RWPE2 (cell line): ENCODE results near the gene SH3RF2.
"Not testable (repeated sequence)": the region's sequence is repeated elsewhere in the genome, so short reads cannot be mapped to it uniquely, and the experiment has no call there.

Experiments
- ATAC-seq: fragments of 200-7000 bp; cut with Tn5 transposase; 3 replicates; pipeline ENCODE4 v1.9.1; 2021; ENCODE audit warnings: low read depth
- DNase-seq: peaks from one replicate; pipeline ENCODE4 v3.0.0-alpha.2; 2020; ENCODE audit warnings: low spot score
- H3K27ac ChIP-seq: fragments of 450-650 bp; 2 replicates; pipeline ENCODE4 v1.5.1; 2017; ENCODE audit warnings: mild to moderate bottlenecking; ENCODE audit not compliant: poor library complexity, severe bottlenecking
- H3K27me3 ChIP-seq: fragments of 250-450 bp; sonication (Bioruptor Pico); 2 replicates; pipeline ENCODE4 v1.5.1; 2021; ENCODE audit warnings: mild to moderate bottlenecking, moderate library complexity; ENCODE audit not compliant: insufficient read depth, poor library complexity, severe bottlenecking
- H3K36me3 ChIP-seq: fragments of 250-450 bp; sonication (Bioruptor Pico); 2 replicates; pipeline ENCODE4 v1.5.1; 2020; ENCODE audit warnings: low read depth, mild to moderate bottlenecking, moderate library complexity
- H3K4me1 ChIP-seq: fragments of 250-450 bp; sonication (Bioruptor Pico); 2 replicates; pipeline ENCODE4 v1.5.1; 2021; ENCODE audit warnings: mild to moderate bottlenecking, moderate library complexity; ENCODE audit not compliant: insufficient read depth, poor library complexity, severe bottlenecking
- H3K4me3 ChIP-seq: fragments of 250-450 bp; sonication (Bioruptor Pico); 2 replicates; pipeline ENCODE4 v1.5.1; 2021; ENCODE audit warnings: mild to moderate bottlenecking, moderate library complexity; ENCODE audit not compliant: severe bottlenecking
- H3K9me3 ChIP-seq: fragments of 250-450 bp; sonication (Bioruptor Pico); 2 replicates; pipeline ENCODE4 v1.5.1; 2021; ENCODE audit warnings: mild to moderate bottlenecking, moderate library complexity; ENCODE audit not compliant: severe bottlenecking
- TF ChIP-seq, protein P1 (sequence below): fragments of 450-650 bp; IDR thresholded peaks from one replicate; pipeline ENCODE4 v1.5.1; 2017; ENCODE audit warnings: mild to moderate bottlenecking, moderate library complexity; ENCODE audit not compliant: poor library complexity, severe bottlenecking

SH3RF2 gene

DNA sequence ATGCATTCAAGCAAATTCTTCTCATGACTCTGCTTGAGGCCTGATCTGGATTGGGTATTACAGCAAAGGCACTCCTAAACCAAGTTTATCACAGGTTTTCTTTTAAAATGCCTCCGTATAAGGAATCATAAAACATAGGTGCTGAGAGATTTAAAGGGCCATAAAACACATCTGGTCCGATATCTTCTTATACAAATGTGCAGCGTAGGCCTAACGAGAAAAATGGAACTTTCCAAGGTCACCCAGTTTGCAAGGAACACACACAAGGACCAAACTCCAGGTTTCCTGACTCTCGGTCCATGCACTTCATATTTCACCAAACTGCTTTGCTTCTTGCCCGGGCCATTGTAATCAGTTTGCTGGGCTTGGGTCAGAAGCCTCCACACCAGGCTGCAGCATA is 22.1 kb downstream of the SH3RF2 start:
- DNase-seq (no peak), ATAC-seq (no peak)
- peaks cover 4% of the 10 kb centered on the region; the same call in 1 of the 2 replicates for H3K36me3 ChIP-seq
- TF ChIP-seq, protein P1, sequence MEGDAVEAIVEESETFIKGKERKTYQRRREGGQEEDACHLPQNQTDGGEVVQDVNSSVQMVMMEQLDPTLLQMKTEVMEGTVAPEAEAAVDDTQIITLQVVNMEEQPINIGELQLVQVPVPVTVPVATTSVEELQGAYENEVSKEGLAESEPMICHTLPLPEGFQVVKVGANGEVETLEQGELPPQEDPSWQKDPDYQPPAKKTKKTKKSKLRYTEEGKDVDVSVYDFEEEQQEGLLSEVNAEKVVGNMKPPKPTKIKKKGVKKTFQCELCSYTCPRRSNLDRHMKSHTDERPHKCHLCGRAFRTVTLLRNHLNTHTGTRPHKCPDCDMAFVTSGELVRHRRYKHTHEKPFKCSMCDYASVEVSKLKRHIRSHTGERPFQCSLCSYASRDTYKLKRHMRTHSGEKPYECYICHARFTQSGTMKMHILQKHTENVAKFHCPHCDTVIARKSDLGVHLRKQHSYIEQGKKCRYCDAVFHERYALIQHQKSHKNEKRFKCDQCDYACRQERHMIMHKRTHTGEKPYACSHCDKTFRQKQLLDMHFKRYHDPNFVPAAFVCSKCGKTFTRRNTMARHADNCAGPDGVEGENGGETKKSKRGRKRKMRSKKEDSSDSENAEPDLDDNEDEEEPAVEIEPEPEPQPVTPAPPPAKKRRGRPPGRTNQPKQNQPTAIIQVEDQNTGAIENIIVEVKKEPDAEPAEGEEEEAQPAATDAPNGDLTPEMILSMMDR: no peak
- H3K27ac ChIP-seq: no peak overlapping the region
- no peaks in the 10 kb centered on the region for H3K27me3 ChIP-seq
- no peak overlapping the region for H3K4me3 ChIP-seq
- peaks cover 16% of the 10 kb centered on the region for H3K4me1 ChIP-seq
- no peaks in the 10 kb centered on the region for H3K9me3 ChIP-seq

DNA sequence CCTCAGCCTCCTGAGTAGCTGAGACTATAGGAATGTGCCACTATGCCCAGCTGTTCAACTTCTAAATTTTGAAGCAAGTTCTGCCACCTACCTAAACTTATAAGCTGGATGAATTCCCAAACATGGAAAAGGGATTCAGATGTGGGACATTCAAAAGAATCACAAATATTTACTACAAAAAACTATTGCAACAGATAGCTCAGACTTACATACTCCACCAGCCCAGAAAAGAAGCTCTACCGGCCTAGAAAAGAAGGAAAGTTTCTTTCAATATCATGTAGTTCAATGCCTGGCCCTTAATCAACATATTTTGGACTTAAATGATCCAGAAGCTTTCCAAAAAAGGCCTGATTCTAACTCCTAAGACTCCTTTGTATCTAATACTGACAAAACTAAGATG is 23.8 kb downstream of the SH3RF2 start:
- DNase-seq: no peak
- TF ChIP-seq, protein P1: no peak
- Histone ChIP-seq H3K27ac (peak overlapping the region; percentile 43), H3K4me1 (peaks cover 17% of the 10 kb centered on the region), H3K9me3 (no peaks in the 10 kb centered on the region), H3K36me3 (peaks cover 4% of the 10 kb centered on the region; the same call in 1 of the 2 replicates), H3K4me3 (no peak overlapping the region), H3K27me3 (no peaks in the 10 kb centered on the region)
- ATAC-seq: no peak

DNA sequence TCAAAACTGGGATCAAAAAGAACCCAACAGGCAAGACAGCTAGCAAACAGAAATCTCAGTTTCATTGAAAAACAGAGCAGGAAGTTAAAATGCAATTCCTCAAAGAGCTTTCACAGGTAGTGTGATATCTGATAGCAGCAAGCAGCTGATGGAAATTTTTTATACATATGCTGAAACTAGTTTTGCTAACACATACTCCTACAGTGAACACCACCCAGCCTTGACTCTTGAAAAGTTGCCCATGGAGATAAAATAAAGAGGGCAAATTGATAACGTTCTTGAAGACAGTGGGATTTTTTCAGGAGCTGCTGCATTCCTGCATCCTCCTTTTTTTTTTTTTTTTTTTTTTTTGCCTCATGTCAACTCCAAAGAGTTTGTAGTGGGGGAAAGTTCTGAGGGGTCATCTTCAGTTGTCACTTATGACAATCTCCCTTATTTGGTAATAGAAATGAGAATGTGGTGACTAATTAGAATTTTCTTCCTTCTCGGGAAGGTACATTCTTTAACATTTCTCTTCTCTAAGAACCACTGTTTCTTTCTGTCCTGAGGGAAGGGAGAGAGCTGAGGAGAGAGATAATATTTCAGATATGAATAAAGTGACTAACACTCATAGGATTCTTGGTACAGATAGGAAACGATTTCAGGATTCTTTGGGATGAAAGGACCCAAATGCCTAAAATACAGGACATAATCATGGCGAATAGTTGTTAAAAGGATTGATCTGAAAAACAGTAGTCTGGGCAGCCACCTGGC is 24.6 kb downstream of the SH3RF2 start:
- Histone ChIP-seq H3K4me1 (peaks cover 21% of the 10 kb centered on the region), H3K27me3 (no peaks in the 10 kb centered on the region), H3K36me3 (peaks cover 4% of the 10 kb centered on the region; the same call in 1 of the 2 replicates), H3K4me3 (no peak overlapping the region), H3K27ac (peak overlapping the region; percentile 43), H3K9me3 (no peaks in the 10 kb centered on the region)
- ATAC-seq: peak; percentile 77
- TF ChIP-seq, protein P1: no peak
- DNase-seq: no peak

DNA sequence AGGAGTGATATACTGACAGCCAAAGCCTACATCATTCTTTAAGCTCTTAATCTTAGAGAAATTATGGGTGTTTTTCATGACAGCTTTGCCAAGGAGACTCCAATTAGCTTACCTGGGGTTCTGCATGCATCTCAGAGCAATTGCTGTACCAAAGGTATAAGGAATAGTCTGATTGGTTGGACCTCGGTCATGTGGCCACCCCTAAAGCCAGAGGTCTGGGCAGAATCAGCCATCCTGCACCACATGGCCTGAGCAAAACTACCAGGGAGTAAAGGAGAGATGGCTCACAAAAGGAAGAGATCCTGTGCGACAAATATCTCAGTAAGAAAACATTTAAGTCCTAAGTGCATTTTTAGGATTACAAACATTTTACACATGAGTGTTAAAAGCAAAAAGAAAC is 25.6 kb downstream of the SH3RF2 start:
- H3K4me1 ChIP-seq: peaks cover 21% of the 10 kb centered on the region
- peaks cover 4% of the 10 kb centered on the region; the same call in 1 of the 2 replicates for H3K36me3 ChIP-seq
- H3K27ac ChIP-seq: peak overlapping the region; percentile 43
- no peaks in the 10 kb centered on the region for H3K9me3 ChIP-seq
- H3K4me3 ChIP-seq: no peak overlapping the region
- H3K27me3 ChIP-seq: no peaks in the 10 kb centered on the region
- TF ChIP-seq, protein P1: no peak
- ATAC-seq (no peak), DNase-seq (no peak)

DNA sequence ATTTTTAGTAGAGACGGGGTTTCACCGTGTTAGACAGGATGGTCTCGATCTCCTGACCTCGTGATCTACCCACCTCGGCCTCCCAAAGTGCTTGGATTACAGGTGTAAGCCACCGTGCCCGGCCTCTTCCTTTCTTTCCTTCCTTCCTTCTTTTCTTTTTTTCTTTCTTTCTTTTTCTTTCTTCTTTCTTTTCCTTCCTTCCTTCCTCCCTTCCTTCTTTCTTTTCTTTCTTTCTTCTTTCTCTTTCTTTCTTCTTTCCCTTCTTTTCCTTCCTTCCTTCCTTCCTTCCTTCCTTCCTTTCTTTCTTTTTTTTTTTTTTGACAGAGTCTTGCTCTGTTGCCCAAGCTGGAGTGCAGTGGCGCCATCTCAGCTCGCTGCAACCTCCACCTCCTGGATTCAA is 27.6 kb downstream of the SH3RF2 start:
- not testable (repeated sequence) for DNase-seq, H3K27me3 ChIP-seq, H3K27ac ChIP-seq, H3K9me3 ChIP-seq, ATAC-seq, H3K4me3 ChIP-seq, H3K36me3 ChIP-seq
- peaks cover 21% of the 10 kb centered on the region for H3K4me1 ChIP-seq
